Measurements from ENCODE around the gene TRAF3.

TRAF3 gene

DNA sequence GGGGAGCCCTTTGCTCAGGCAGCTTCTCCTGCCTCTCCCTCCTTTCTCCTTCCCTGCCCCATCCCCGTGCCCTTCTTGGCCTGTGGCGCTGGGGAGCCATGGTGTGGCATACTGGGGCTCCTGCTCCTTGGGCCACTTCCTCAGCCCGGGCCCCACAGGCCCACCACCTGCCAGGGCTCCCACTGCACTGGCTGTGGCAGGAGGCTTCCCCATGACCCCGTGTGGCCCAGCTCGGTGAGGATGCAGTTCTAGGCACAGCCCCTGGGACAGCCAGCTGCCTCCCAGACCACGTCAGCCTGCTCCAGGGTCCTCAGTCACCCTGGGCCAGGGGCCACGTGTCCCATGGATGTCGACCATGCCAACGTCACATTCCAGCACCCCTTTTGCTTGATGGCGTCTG is 132.2 kb downstream of the TRAF3 start:
- Histone ChIP-seq H3K27me3 (replicated peaks) (no peaks in the 10 kb centered on the region), H3K36me3 (replicated peaks) (peaks cover 15% of the 10 kb centered on the region), H3K27ac (no peak overlapping the region), H3K4me3 (ENCODE audit: low read depth, low read length) (no peak overlapping the region)
- TF ChIP-seq, protein P1, sequence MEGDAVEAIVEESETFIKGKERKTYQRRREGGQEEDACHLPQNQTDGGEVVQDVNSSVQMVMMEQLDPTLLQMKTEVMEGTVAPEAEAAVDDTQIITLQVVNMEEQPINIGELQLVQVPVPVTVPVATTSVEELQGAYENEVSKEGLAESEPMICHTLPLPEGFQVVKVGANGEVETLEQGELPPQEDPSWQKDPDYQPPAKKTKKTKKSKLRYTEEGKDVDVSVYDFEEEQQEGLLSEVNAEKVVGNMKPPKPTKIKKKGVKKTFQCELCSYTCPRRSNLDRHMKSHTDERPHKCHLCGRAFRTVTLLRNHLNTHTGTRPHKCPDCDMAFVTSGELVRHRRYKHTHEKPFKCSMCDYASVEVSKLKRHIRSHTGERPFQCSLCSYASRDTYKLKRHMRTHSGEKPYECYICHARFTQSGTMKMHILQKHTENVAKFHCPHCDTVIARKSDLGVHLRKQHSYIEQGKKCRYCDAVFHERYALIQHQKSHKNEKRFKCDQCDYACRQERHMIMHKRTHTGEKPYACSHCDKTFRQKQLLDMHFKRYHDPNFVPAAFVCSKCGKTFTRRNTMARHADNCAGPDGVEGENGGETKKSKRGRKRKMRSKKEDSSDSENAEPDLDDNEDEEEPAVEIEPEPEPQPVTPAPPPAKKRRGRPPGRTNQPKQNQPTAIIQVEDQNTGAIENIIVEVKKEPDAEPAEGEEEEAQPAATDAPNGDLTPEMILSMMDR (IDR thresholded peaks at IDR 0.05; ENCODE audit: low read depth, low read length, missing control alignments) = no peak
- in situ Hi-C loops (cut with HindIII; ENCODE audit: low pct_ligation_motif_present, low sequenced_read_pairs) = no loop called here
- DNase-seq = no peak

GRCh38 chr14:102909911-102910310 is 132.7 kb downstream of the TRAF3 start:
- in situ Hi-C loops (cut with HindIII; ENCODE audit: low pct_ligation_motif_present, low sequenced_read_pairs) = no loop called here
- H3K27ac ChIP-seq = no peak overlapping the region
- TF ChIP-seq, protein P1 (IDR thresholded peaks at IDR 0.05; ENCODE audit: low read depth, low read length, missing control alignments) = no peak
- peaks cover 15% of the 10 kb centered on the region for H3K36me3 ChIP-seq (replicated peaks)
- no peaks in the 10 kb centered on the region for H3K27me3 ChIP-seq (replicated peaks)
- no peak overlapping the region for H3K4me3 ChIP-seq (ENCODE audit: low read depth, low read length)
- no peak for DNase-seq

DNA sequence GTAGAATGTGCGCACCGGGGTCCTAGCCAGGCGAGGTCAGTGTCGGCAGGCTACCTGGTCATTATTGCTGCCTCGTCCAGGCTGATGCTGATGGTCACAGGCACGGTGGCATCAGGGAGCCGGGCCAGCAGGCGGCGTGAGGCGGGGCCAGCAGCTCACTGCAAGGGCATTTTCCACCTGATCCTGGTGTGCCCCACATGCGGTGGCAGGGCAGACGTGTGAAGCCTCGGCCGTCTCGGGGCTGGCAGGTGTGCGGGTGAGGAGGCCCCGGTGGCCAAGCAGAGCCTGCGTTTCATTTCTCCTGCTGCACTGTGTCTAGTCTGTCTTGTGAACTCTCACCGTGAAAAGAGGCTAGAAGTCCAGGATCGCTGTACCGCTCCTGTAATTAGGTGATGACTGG is 133.2 kb downstream of the TRAF3 start:
- Histone ChIP-seq H3K27me3 (replicated peaks) (no peaks in the 10 kb centered on the region), H3K27ac (no peak overlapping the region), H3K4me3 (ENCODE audit: low read depth, low read length) (no peak overlapping the region), H3K36me3 (replicated peaks) (peaks cover 11% of the 10 kb centered on the region)
- no peak for DNase-seq
- in situ Hi-C loops (cut with HindIII; ENCODE audit: low pct_ligation_motif_present, low sequenced_read_pairs) = no loop called here
- TF ChIP-seq, protein P1 (IDR thresholded peaks at IDR 0.05; ENCODE audit: low read depth, low read length, missing control alignments) = no peak

DNA sequence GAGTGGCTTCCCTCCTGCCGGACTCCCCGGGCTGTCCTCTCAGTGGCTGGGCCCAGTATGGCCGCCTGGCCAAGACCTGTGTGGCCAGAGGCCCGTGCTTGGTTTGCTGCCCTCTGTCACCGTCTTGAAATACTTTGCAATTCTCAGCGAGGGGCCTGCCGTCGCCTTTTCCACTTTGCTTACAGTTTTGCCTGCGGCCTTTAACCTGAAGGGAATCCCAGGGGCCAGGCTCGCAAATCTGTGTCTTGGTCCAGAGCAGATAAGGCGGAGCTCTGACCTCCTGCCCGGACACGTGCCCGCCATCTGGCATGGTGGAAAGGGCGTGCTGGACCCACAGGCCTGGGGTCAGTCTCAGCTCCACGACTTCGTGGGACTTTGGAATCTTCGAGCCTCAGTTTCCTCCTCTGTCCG is 134.3 kb downstream of the TRAF3 start:
- peaks cover 8% of the 10 kb centered on the region for H3K36me3 ChIP-seq (replicated peaks)
- no peak for DNase-seq
- TF ChIP-seq, protein P1 (IDR thresholded peaks at IDR 0.05; ENCODE audit: low read depth, low read length, missing control alignments) = no peak

DNA sequence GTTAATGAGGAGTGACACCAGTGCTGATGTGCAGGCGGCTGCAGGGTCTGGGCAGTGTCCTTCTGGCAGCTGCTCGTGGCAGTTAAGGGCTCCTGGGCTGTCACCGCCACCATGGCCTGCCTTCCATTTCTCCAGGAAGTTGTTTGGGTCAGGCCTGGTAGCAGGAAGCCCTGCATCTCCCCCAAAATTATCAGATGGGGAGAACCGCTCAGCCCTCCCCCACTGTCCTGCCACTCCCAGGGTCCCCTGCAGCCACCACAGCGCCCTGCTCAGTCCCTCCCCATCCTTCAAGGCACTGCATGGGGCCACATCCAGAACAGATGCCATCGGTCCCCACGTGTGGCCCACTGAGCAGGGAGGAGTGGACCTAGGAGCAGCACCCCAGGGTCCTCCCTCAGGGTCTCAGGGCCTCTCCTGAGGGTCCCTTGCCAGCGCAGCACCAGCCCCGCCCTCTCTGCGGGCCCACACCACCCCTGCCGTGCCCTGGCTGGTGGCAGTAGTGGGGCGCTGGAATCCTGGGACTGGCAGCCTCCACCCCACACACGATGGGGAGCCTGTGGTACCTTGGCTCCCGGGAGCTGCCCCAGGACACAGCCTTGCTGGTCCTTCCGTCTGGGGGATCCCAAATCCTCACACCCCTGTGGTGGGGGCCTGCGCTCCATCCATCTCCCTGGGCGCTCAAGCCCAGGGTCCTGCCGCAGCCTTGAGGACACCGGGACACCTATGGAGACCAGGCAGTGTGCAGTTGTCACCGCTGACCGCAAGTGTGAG is 134.9 kb downstream of the TRAF3 start:
- TF ChIP-seq, protein P1 (IDR thresholded peaks at IDR 0.05; ENCODE audit: low read depth, low read length, missing control alignments) = no peak
- H3K27ac ChIP-seq = no peak overlapping the region
- peaks cover 2% of the 10 kb centered on the region for H3K36me3 ChIP-seq (replicated peaks)
- in situ Hi-C loops (cut with HindIII; ENCODE audit: low pct_ligation_motif_present, low sequenced_read_pairs) = no loop called here
- H3K4me3 ChIP-seq (ENCODE audit: low read depth, low read length) = no peak overlapping the region
- no peaks in the 10 kb centered on the region for H3K27me3 ChIP-seq (replicated peaks)
- no peak for DNase-seq

More for the DNA sequence above, 134.3 kb downstream of the TRAF3 start:
- in situ Hi-C loops (cut with HindIII; ENCODE audit: low pct_ligation_motif_present, low sequenced_read_pairs) = no loop called here
- no peak overlapping the region for H3K27ac ChIP-seq
- H3K27me3 ChIP-seq (replicated peaks) = no peaks in the 10 kb centered on the region
- no peak overlapping the region for H3K4me3 ChIP-seq (ENCODE audit: low read depth, low read length)
